Stomach (tissue), 9 donors: Measurements from ENCODE around the gene SEMA4C. TPM values are rescaled to one million over a fixed set of nuclear protein-coding genes. Genes with fewer than 3 reads are reported as not detected.
A peak's percentile ranks its signal among the peaks of the same experiment; 100 is the strongest.

ENCODE experiments used
- DNase-seq, 2 donors: peaks; one replicate each; pipeline versions ENCODE4 v3.0.0 to v3.0.0-alpha.2; 2013 to 2019
- H3K27ac ChIP-seq, 5 donors: fragments of 200-600 bp in 4 of 5; sonication (generic) in 4 of 5; one replicate each; pipeline ENCODE4 v1.5.1; 2013 to 2019; ENCODE audit warnings: mild to moderate bottlenecking in 1 of 5, moderate library complexity in 1 of 5
- H3K27me3 ChIP-seq, 3 donors: fragments of 200-600 bp; sonication (generic); one replicate each; pipeline ENCODE4 v1.5.1; 2017 to 2019; ENCODE audit warnings: mixed run types in 1 of 3
- H3K36me3 ChIP-seq, 4 donors: fragments of 200-600 bp; sonication (generic); 1 replicate in 3 of 4; 2 replicates in 1 of 4; pipeline ENCODE4 v1.5.1; 2016 to 2019
- H3K4me1 ChIP-seq, 4 donors: fragments of 200-600 bp; sonication (generic); one replicate each; pipeline ENCODE4 v1.5.1; 2016 to 2019
- H3K4me3 ChIP-seq, 4 donors: fragments of 200-600 bp; sonication (generic) in 3 of 4; one replicate each; pipeline ENCODE4 v1.5.1; 2016 to 2019; ENCODE audit warnings: mild to moderate bottlenecking in 1 of 4
- H3K9me3 ChIP-seq, 4 donors: fragments of 200-600 bp; sonication (generic); one replicate each; pipeline ENCODE4 v1.5.1; 2016 to 2019
- EP300 ChIP-seq: sonication (generic); formaldehyde crosslinking; IDR thresholded peaks from one replicate; pipeline ENCODE4 v1.6.1; 2017; ENCODE audit warnings: antibody characterized with exemption
- POLR2A ChIP-seq, 4 donors: fragments of 450-650 bp; IDR thresholded peaks; one replicate each; pipeline ENCODE4 v1.6.1; 2016; ENCODE audit warnings: antibody characterized with exemption in 4 of 4, control low read depth in 2 of 4, mild to moderate bottlenecking in 1 of 4, moderate library complexity in 1 of 4
- POLR2AphosphoS5 ChIP-seq, 3 donors: sonication (generic); formaldehyde crosslinking; IDR thresholded peaks; one replicate each; pipeline ENCODE4 v1.6.1; 2016; ENCODE audit warnings: antibody characterized with exemption in 3 of 3
- WGBS, 5 donors: extraction: QIAGEN DNeasy Blood & Tissue Kit in 3 of 5; methylation state at CpG; one replicate each; pipeline versions ENCODE4 v1.1.5 to v1.1.7; 2013 to 2018; 5-methylcytosine and 5-hydroxymethylcytosine counted together
- intact Hi-C: fragments of 100-400 bp; cut with DNase I; formaldehyde crosslinking; loops from one replicate; pipeline ENCODE4 v1.15.1; 2023; ENCODE audit warnings: low total_unique reads
- polyA plus RNA-seq, 3 donors: library from polyadenylated mRNA; stranded (reverse); fragments of 200-250 nt; gene quantifications; one replicate each; pipeline ENCODE4 v1.2.3, GENCODE V29; 2013
- total RNA-seq, 5 donors: library from RNA; depleted of rRNA; stranded (reverse); fragments of >200 nt; gene quantifications; one replicate each; pipeline versions ENCODE4 v1.1.0 to v1.2.3, GENCODE V29; 2014 to 2016
- TF ChIP-seq, protein P1 (sequence below), 7 experiments: fragments of 450-650 bp in 4 of 7; fragments of 200-600 bp in 3 of 7; sonication (generic) in 3 of 7; IDR thresholded peaks; one replicate each; pipeline ENCODE4 v1.5.1; 2016 to 2019; ENCODE audit warnings: antibody characterized with exemption in 7 of 7, control low read depth in 2 of 7, mild to moderate bottlenecking in 1 of 7
- donor health status: healthy with polysubstance abuse.
- donor health status: Bipolar disorder and iron deficiency.
- donor health status: healthy.

The SEMA4C gene
- total and polyA plus RNA-seq, 8 donors = 5.7 to 78.8 (median 18.0) TPM

DNA sequence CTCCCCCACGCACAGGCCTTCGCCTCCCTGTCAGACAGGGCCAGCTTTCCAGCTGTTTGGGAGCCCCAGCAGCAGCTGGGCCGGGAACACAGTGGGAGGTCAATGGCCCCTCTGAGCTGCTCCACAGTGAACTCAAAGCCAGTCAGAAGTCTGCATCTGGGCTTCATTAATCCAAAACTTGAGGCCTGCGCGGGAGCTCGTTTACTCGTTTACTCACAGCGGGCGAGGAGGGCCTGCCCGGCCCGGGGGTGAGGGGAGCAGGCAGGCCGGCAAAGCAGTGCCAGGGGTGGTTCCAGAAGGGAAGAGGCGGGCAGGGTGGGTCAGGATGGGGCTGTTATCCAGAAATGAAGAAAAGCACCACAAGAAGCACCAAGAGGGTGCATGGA, 36.8 kb upstream of the SEMA4C start:
- no peak for TF ChIP-seq POLR2AphosphoS5 (IDR thresholded peaks at IDR 0.05)
- no peak for TF ChIP-seq EP300
- no peak for TF ChIP-seq POLR2A (IDR thresholded peaks at IDR 0.05)
- TF ChIP-seq, protein P1, sequence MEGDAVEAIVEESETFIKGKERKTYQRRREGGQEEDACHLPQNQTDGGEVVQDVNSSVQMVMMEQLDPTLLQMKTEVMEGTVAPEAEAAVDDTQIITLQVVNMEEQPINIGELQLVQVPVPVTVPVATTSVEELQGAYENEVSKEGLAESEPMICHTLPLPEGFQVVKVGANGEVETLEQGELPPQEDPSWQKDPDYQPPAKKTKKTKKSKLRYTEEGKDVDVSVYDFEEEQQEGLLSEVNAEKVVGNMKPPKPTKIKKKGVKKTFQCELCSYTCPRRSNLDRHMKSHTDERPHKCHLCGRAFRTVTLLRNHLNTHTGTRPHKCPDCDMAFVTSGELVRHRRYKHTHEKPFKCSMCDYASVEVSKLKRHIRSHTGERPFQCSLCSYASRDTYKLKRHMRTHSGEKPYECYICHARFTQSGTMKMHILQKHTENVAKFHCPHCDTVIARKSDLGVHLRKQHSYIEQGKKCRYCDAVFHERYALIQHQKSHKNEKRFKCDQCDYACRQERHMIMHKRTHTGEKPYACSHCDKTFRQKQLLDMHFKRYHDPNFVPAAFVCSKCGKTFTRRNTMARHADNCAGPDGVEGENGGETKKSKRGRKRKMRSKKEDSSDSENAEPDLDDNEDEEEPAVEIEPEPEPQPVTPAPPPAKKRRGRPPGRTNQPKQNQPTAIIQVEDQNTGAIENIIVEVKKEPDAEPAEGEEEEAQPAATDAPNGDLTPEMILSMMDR (IDR thresholded peaks at IDR 0.05) = no peak
- Histone ChIP-seq H3K4me1 (peaks cover 11 to 42% (median 30%) of the 10 kb centered on the region in 4 donors), H3K4me3 (peak overlapping the region in 2 of 4 donors; percentile 9 to 19), H3K27me3 (no peaks in the 10 kb centered on the region), H3K27ac (peak overlapping the region; percentile 67 to 85 (median 81)), H3K9me3 (no peaks in the 10 kb centered on the region), H3K36me3 (no peaks in the 10 kb centered on the region)
- 49 to 67% (median 50%) methylated on average over 13 of the region's 13 CpGs for WGBS, 5 donors
- intact Hi-C loops = no loop called here
- DNase-seq = peak in 1 of 2 donors; percentile 84

DNA sequence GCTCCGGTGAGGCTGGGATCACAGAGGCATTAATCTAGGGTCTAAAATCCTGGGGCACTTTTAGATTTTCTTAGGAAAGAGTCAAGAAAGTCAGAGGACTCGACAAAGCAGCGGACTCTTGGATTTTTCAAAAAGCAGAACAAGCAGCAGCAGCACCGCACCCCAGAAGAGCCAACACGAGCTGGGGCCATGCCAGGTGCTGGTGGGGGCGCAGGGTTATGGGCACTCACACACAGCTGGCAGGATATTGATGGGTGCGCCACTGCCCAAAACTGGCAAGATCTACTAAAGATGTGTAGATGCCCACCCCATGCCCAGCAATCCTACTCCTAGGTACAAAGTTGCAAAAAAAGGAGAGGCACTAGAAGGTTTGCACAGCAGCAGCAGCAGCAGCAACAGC, 33.9 kb upstream of the SEMA4C start:
- intact Hi-C loops = no loop called here
- peaks cover 11 to 47% (median 31%) of the 10 kb centered on the region in 4 donors for H3K4me1 ChIP-seq
- no peak for TF ChIP-seq POLR2A (IDR thresholded peaks at IDR 0.05)
- TF ChIP-seq, protein P1 (IDR thresholded peaks at IDR 0.05) = no peak
- TF ChIP-seq EP300 = no peak
- TF ChIP-seq POLR2AphosphoS5 (IDR thresholded peaks at IDR 0.05) = no peak
- 54 to 77% (median 70%) methylated on average over 7 of the region's 7 CpGs for WGBS, 5 donors
- H3K36me3 ChIP-seq = no peaks in the 10 kb centered on the region
- no peaks in the 10 kb centered on the region for H3K27me3 ChIP-seq
- H3K4me3 ChIP-seq = no peak overlapping the region
- no peaks in the 10 kb centered on the region for H3K9me3 ChIP-seq
- H3K27ac ChIP-seq = peak overlapping the region in 1 of 5 donors; percentile 24
- DNase-seq = no peak

DNA sequence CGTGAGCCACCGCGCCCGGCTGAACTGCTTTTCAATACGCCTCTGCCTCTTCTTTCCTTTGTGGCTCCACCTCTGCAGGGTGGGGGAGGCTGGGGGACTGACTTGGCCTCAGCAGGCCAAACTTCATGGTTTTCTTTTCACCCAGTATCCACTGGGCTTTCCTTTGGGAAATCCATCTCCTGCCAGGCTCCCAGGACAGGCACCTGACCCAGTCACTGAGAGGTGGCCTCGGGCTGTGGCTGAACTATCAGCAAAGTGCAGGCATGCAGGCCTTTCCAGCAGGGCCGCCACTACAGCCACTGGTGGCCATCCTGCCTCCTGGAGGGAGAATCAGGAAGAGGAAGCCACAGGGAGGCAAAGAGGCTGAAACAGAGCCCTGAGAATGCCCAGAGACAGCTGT, 33.4 kb upstream of the SEMA4C start:
- DNase-seq = no peak
- intact Hi-C loops = no loop called here
- TF ChIP-seq POLR2A (IDR thresholded peaks at IDR 0.05) (no peak), POLR2AphosphoS5 (IDR thresholded peaks at IDR 0.05) (no peak)
- TF ChIP-seq, protein P1 (IDR thresholded peaks at IDR 0.05) = no peak
- Histone ChIP-seq H3K27ac (peak overlapping the region in 1 of 5 donors; percentile 24), H3K4me1 (peaks cover 11 to 44% (median 31%) of the 10 kb centered on the region in 4 donors), H3K9me3 (no peaks in the 10 kb centered on the region), H3K27me3 (no peaks in the 10 kb centered on the region), H3K4me3 (no peak overlapping the region), H3K36me3 (no peaks in the 10 kb centered on the region)
- WGBS, 5 donors = 81 to 86% (median 84%) methylated on average over 7 of the region's 7 CpGs

DNA sequence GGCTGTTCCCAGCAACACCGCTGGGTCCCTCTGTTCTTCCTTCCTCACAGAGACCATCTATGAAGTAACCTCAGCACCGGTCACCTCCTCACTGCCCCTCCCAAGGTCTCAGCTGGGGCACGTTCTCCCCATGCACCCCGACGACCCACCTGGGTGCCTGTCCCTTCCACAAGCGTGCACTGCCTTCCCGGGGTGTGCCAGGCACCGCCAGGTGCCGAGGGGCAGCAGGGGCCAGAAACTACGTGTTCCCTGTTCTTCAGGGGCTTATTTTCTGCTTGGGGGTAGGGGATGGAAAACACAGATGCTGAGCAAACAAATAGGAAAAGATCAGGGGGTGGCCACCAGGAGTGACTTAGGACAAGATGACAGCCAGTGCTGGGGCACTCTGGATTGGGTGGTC, 30.4 kb upstream of the SEMA4C start:
- intact Hi-C loops = no loop called here
- TF ChIP-seq POLR2AphosphoS5 (IDR thresholded peaks at IDR 0.05) = no peak
- Histone ChIP-seq H3K36me3 (no peaks in the 10 kb centered on the region), H3K4me3 (no peak overlapping the region), H3K27ac (no peak overlapping the region), H3K4me1 (peaks cover 6 to 31% (median 18%) of the 10 kb centered on the region in 4 donors), H3K9me3 (no peaks in the 10 kb centered on the region), H3K27me3 (no peaks in the 10 kb centered on the region)
- 78 to 92% (median 83%) methylated on average over 10 of the region's 10 CpGs for WGBS, 5 donors
- no peak for DNase-seq

DNA sequence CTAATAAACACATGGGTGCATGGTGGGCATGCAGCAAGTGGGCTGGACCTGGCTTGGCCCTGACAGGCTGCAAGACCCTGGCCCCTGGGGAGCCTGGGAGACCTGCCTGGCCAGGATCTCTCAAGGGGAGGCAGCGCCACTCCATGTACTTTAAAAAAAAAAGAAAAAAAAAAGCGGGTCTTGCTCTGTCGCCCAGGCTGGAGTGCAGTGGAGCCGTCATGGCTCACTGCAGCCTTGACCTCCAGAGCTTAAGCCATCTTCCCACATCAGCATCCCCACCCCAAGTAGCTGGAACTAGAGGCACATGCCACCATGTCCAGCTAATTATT, 29.5 kb upstream of the SEMA4C start:
- peaks cover 6 to 35% (median 20%) of the 10 kb centered on the region in 4 donors for H3K4me1 ChIP-seq
- WGBS, 5 donors = 83 to 97% (median 91%) methylated on average over 4 of the region's 4 CpGs
- no peaks in the 10 kb centered on the region for H3K27me3 ChIP-seq
- H3K9me3 ChIP-seq = no peaks in the 10 kb centered on the region
- no peaks in the 10 kb centered on the region for H3K36me3 ChIP-seq
- H3K27ac ChIP-seq = no peak overlapping the region
- TF ChIP-seq POLR2AphosphoS5 (IDR thresholded peaks at IDR 0.05) = no peak
- intact Hi-C loops = no loop called here
- H3K4me3 ChIP-seq = no peak overlapping the region
- DNase-seq = no peak
